Activated CD8-positive, alpha-beta memory T cell treated with anti-CD3 and anti-CD28 coated beads for 4 hours (primary cell): Measurements from ENCODE around the gene PDE8B.
"Not testable (repeated sequence)": the region's sequence is repeated elsewhere in the genome, so short reads cannot be mapped to it uniquely, and the experiment has no call there.

Source experiments
- DNase-seq, 2 donors: peaks; one replicate each; pipeline ENCODE4 v3.0.0-alpha.2; 2020; ENCODE audit warnings: low read depth in 2 of 2

The PDE8B gene

DNA sequence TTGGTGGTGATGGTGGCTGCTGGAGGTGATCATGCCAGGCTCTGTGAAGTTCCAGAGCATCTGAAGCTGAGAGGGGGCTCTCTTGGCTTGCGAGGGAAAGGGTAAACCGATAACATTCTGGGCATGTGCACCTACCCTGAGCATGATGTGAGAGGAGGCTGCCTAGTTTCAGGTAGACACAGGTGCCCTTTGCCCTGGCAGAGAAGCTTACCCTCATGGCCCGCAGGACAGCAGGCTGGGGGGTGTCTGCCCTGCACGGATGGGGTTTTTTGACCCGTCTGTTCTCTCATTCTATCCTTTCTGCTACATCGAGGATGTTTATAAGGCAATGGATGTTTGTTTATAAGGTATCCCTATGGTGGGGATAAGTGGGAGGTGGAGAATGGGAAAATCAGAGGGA is 148.8 kb downstream of the PDE8B start:
- no peak for DNase-seq

DNA sequence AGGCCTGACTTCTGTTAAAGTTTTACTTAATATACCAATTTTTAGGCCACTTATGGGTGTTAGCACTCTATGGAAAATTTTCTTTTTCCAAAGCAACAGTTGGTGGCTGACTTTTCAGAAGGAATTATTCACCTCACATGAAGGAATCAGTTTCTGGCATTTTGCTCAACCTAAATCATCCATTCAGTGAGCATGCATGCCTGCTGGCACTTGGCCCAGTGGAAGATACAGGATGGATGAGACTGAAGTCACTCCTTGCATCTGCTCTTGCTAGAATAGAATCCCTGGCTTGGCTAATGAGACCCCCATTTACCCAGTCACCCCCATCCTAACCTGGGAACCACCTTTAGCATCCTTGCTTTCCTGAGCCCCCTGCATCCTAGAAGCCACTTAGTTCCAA is 149.9 kb downstream of the PDE8B start:
- DNase-seq = no peak

DNA sequence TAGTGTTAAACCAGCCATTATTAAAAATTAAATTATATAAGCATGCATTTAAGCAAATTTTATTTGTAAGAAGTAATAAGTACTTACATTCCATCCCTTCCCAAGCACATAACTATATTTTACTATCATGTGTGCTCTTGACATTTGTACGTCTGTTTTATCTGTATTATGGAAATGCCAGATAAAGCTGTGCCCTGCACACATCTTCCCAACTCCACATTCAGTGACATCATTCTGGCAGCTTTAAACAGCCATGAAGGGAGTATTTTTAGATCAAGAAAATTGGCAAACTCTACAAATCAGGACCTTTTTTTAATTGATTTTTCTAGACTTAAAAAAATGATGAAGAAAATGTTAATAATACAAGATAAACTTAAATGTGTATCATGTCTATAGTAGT is 150.5 kb downstream of the PDE8B start:
- no peak for DNase-seq

DNA sequence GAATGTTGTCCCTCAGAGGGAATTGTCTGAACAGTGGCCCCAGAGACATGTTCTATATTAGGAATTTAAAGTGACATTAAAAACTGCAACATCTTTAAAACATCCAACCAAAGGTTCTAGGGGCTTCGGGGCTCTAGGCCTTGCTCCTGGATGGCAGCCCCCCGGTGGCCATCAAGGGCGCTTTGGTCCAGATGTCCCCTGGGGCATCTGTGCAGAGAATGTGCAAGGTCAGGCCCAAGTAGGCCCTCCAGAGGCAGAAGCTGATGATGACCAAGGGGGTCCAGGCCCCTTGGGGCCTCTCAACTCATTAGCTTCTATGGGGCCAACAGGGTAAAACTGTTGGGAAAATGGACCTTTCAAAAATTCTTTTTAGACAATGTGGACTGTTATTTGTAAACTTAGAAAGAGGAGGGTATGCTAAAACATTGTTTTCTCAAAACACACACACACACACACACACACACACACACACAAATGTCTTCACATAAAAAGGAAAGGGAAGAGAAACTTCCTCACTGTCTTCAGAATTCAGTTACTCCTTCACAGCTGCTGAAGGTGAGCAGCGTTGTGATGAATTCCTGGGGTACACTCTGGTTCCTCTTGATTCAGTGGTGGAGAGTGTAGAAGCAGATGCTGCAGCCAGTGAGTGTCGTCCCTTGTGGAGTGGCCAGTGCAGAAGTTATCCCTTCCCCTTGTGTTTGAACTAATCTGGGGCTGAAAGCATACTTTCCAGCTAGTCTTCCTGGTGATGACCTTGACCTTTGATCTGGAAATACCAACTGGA is 156.4 kb downstream of the PDE8B start:
- DNase-seq = no peak

DNA sequence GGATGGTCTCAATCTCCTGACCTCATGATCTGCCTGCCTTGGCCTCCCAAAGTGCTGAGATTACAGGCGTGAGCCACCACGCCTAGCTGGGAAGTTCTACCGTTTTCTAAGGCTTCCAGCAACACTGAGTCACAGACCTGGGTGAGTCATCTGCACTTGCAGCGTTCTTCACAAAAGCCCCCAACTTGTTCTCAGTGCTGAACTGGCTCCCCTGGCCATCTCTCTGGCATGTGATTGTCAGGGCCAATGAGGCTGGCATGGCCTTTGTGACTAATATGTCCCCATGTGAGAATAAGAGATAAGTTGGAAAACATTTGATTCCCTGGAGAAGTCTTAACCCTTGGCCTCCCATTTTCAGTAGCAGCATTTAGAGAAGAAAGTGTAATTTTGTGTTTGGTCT is 157.3 kb downstream of the PDE8B start:
- no peak for DNase-seq

DNA sequence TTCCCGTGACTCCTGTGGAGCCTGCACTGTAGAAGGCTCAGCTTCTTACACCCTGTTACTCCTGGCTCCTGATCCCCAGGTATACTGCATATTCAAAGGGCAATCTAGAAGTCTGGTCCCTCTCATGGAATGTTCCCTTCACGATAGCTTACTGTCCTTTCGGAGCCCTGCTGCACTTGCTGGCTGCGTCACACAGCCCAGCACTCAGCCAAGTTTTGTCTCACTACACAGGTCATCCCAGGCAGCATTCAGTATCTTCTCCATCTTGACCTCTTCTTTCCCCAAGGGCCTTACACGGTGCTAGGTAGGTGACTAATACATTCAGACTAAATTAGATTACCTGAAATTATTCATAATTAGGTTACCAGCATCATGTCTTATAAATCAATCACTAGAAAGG is 157.9 kb downstream of the PDE8B start:
- DNase-seq = no peak

DNA sequence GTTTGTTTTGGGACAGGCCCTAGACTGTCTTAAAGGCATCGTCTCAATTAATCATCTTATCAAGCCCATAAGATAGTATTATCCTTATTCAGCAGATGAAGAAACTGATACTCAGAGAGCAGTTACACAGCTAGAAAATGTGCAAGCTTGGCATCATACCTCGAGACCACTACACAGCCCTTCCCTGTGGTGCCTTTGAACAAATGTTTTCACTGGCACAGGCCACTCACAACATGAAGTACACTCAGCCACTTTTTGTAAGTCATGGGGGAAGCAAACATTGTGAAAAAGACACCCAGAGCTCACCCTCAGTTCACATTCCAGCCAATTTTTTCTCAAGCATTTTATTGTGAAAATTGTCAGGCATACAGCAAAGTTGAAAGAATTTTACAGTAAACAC is 159.1 kb downstream of the PDE8B start:
- no peak for DNase-seq

DNA sequence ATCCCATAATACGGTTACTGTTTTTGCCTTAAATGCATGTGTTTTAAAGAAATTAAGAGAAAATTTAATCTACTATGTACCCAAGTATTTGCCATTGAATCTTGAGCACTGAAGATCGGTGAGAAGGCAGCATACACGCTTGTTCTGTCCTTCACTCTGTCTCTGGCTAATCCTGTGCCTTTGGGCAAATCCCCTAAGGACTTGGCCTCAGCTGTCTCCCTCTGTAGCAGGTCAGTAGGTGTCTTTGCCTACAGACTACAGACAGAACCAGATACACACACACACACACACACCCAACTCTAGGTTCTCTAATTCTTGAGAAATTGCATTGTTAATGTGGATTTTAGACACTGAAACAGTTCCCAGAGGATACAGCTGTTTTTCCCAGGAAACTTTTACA is 164.2 kb downstream of the PDE8B start:
- no peak for DNase-seq

DNA sequence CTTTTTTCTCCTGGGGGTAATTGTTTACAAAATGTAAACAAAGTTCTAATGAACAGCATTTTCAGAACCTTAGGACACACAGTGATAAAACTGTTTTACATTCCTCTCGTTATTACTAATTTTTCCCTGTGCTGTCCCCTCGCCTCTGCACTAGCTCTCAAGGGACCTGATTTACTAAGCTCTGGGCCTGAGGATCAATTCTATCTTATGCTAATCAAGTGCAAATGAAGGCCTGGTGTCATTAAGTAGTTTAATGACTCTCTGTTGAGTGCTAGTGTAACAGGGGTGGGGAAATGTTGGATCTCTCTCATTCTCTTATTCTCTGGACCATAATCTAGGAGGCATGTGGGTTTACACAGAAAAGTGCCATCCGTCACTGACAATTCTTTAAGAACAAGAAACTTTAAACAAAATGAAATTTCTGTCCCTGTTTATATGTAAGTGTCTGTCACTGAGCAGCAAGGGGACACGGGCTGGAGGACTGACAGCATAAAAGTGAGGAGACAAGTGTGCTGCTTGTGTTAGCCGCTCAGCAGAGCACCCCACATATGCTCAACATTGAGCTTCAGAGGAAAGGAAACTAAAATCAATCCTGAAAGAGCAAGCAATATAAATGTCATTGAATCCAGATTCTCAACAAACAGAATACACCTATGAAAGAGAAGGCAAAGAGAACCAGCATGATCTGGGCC is 166.3 kb downstream of the PDE8B start:
- DNase-seq = no peak

DNA sequence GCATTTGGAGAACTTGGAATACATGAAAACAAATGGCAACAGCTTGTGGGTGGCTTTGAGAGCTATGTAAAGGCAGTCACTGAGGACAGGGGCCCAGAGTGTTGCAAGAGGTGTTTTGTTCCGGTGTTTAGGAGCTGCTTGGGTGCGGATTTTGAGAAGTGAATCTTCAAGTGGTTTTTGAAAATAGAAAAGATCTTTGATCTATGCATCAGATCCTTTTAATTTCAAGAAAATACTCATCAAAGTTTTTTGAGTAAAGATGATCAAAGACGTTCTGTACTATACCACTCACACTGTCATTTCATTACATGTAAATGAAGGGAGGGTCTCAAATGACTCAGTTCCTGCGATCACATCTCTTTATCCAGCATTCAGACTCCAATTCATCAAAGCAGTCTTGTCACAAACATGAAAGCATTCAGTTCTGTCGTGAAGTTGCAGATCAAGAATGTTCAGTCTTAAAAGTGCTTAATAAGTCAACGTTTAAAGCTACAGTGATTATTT is 169.1 kb downstream of the PDE8B start:
- no peak for DNase-seq

DNA sequence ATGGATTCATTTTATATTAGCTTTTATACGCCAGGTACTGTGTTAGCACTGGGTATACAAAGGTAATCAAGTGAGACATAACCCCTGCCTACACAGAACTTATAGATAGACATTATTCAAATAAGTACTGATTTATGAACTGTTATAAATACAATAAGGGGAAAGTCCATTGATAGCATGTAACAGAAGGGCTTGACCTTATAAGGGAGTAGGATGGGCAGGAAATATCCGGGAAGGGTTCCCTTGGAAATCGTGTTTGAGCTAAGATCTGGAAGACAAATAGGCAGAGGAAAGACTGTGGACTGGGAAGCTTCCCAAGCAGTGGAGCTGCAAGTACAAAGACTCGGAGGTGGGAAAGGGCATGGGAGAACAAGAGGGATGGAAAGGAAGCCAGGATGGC is 170.2 kb downstream of the PDE8B start:
- DNase-seq = no peak

DNA sequence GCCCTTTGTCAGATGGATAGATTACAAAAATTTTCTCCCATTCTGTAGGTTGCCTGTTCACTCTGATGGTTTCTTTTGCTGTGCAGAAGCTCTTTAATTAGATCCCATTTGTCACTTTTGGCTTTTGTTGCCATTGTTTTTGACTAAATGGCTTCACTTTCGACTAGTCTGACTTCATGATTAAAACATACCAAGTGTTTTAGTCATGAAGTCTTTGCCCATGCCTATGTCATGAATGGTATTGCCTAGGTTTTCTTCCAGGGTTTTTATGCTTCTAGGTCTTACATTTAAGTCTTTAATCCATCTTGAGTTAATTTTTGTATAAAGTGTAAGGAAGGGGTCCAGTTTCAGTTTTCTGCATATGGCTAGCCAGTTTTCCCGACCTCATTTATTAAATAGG is 172.9 kb downstream of the PDE8B start:
- DNase-seq = not testable (repeated sequence)

DNA sequence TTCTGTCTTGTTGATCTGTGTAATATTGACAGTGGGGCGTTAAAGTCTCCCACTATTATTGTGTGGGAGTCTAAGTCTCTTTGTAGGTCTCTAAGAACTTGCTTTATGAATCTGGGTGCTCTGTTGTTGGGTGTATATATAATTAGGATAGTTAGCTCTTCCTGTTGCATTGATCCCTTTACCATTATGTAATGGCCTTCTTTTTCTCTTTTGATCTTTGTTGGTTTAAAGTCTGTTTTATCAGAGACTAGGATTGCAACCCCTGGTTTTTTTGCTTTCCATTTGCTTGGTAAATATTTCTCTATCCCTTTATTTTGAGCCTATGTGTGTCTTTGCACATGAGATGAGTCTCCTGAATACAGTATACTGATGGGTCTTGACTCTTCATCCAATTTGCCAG is 175.9 kb downstream of the PDE8B start:
- not testable (repeated sequence) for DNase-seq

DNA sequence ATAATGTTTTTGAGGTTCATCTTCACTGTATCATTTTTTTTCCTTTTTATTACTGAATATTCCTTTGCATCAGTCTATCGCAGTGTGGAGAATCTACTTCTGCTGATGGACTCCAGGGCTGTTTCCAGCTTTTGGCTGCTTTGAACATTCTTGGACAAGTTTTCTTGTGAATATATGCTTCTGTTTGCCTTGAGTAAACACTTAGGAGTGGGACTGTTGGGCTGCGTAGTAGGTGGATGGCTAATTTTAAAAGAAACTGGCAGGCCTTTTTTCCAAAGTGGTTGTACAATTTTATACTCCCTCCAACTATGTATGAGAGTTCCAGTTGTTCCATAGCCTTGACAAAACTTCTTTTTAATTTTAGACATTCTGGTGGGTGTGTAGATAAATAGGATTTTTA is 179.3 kb downstream of the PDE8B start:
- no peak for DNase-seq

DNA sequence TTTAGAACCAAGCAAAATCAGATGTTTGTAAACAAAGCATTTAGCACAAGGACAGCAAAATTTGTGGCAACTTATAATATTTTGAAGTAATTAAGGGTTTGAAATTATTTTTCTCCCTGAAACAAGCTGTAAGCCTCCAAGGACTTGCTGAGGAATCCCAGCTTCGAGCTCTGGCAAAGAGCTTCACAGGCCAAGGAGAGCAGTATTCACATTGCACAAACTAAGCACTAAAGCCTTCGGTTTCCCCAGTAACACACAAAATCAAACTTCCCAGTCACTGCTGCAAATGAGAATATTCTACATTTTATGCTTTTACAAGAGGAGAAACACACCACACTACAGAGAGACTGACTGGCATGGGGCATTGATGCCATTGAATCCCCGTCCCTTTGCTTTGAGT is 179.7 kb downstream of the PDE8B start:
- DNase-seq = no peak

DNA sequence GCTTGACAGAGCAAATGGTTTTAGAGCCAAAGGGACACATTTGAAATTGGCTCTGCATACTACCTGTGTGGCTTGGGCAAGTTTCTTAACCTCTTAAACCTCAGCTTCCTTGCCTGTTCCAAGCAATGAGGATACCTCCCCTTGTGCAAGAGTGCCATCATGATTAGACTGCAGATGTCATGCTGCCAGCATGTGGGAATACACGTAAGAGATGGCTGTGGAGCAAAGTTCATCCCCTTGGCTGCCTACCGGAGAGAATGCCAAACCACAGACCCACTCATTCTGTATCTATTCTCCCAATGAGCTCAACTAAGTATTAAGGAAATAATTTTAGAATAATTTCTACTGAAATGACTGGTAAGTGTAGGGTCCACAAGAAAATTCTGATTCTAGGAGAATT is 180.3 kb downstream of the PDE8B start:
- no peak for DNase-seq

DNA sequence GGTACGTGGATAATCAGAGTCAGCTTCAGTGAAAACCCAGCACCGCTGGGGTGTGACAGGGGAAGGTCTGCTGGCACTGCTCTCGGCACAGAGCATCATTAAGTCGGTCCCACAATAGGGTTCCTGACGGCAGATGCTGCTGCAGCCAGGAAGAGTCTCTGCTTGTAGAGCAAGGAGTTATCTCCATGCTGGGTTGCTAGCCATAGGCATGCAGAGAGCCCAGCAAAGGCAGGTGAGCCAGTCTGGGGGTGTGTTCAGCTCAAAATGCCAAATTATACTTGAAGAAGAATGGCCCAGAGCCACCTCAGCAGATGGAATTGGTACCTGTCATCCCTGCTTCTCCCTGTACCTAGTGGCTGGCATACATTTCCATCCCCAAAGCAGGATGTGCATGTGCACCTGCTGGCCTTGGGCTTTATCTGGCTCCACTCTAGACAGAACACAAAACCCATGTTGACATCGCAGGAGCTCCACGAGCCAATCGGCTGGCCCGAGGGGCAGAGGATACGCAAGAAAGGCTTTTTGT is 180.8 kb downstream of the PDE8B start:
- no peak for DNase-seq

DNA sequence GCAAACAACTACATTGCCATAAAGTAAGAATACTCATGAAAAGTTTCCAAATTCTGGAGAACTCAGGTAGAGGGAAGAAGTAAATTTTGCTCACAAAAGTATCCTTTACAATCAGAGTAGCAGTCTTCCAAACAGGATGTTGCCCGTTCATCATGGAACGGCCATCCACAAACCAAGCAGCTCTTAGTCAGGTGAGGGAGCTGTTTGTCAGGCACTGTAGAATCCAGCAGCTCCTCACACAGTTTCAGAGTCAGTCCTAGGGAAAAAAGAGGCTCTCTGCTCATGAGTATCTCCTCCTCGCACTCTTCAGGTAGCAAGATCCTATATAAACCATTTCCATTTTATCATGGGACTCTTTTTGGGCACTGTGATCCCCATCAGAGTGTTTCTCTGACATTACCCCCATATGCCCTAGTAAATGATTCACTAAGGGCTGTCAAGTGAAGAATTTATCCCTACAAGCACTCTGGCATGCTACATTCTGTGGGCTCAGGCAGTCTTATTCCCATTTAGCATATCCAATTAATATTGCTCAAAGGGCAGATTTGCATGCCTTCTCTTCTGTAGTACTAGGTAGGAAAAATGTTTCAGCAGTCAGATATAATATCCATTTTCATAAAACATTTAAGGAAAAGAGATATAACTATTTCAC is 183.7 kb downstream of the PDE8B start:
- no peak for DNase-seq

DNA sequence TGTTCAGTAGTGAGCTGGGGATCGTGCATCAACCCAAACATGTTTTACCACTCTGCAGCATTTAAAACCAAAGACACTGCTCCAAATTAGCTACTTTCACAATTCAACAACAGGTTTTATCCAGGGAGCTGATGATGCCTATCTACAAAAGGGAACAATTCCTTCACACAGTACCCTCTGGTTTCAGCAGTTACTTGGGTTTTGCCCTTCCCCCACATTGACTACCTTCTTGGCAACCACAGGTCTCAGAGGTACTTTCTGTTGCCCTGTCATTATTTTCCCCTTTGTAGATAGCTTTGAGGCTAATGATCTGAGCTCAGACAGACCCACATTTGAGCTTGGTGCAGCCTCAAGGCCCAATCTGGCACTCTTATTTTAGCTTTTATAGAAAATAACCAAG is 185.5 kb downstream of the PDE8B start:
- no peak for DNase-seq

DNA sequence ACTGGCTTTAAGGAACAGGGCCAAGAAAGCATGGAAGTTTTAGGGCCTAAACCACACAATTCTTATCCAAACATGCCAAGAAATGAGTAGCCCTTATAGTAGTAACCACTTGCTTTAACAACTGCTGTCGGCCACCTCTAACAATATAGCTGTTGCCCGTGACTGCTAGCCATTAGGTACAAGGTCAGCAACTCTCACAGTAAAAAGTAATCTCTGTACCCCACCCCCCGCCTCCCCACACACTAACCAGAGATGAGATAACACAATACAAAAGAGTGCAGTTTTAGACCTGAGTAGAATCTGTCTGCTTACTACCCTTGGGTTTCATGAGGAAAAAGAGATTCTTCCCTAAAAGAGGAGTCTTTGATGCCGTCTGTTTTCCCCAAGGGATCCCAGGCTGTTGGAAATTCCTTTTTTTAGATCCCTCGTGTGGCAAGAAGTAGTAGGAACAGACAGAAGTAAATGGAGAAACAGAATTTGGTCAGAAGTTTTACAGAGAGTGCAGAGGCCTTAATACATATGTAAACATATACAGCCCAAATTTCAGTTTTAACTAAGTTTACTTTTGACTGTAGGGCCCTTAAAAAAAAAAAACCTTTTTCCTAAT is 187.3 kb downstream of the PDE8B start:
- DNase-seq = no peak

DNA sequence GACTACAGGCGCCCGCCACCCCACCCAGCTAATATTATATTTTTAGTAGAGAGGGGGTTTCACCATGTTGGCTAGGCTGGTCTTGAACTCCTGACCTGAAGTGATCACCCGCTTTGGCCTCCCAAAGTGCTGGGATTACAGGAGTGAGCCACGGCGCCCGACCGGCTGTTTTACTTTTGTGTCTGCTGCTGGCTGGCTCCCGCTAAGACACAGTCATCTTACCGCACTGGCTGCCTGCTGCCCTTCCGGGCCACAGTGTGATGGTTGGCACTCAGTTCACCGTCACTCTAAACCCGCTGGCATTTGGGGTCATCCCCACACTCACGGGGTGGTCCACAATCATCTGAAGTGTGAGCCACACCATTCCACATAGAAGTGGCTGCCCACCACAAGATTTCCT is 188.0 kb downstream of the PDE8B start:
- no peak for DNase-seq

DNA sequence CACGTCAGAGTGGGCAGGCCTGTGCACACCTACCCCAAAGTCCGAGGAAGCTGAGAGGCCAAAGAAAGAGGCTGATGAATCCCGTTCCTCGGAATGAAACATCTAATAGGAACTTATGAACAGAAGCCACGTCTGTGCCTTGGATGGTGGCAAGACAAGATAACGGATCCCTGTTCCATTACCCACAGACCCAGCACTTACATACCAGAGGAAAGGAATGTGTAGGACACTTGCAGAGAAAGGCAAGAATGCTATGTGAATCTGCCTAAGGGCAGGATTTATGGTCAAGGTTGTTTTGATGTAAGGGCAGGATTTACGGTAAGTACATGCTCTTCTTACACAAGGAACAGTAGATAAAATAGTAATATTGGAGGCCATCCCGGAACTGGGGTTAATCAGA is 188.4 kb downstream of the PDE8B start:
- no peak for DNase-seq
